ENCODE measurements around the gene SLC41A2.
A peak's percentile ranks its signal among the peaks of the same experiment; 100 is the strongest.
"Not testable (repeated sequence)": the region's sequence is repeated elsewhere in the genome, so short reads cannot be mapped to it uniquely, and the experiment has no call there.

Gene SLC41A2, protein sequence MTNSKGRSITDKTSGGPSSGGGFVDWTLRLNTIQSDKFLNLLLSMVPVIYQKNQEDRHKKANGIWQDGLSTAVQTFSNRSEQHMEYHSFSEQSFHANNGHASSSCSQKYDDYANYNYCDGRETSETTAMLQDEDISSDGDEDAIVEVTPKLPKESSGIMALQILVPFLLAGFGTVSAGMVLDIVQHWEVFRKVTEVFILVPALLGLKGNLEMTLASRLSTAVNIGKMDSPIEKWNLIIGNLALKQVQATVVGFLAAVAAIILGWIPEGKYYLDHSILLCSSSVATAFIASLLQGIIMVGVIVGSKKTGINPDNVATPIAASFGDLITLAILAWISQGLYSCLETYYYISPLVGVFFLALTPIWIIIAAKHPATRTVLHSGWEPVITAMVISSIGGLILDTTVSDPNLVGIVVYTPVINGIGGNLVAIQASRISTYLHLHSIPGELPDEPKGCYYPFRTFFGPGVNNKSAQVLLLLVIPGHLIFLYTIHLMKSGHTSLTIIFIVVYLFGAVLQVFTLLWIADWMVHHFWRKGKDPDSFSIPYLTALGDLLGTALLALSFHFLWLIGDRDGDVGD

DNA sequence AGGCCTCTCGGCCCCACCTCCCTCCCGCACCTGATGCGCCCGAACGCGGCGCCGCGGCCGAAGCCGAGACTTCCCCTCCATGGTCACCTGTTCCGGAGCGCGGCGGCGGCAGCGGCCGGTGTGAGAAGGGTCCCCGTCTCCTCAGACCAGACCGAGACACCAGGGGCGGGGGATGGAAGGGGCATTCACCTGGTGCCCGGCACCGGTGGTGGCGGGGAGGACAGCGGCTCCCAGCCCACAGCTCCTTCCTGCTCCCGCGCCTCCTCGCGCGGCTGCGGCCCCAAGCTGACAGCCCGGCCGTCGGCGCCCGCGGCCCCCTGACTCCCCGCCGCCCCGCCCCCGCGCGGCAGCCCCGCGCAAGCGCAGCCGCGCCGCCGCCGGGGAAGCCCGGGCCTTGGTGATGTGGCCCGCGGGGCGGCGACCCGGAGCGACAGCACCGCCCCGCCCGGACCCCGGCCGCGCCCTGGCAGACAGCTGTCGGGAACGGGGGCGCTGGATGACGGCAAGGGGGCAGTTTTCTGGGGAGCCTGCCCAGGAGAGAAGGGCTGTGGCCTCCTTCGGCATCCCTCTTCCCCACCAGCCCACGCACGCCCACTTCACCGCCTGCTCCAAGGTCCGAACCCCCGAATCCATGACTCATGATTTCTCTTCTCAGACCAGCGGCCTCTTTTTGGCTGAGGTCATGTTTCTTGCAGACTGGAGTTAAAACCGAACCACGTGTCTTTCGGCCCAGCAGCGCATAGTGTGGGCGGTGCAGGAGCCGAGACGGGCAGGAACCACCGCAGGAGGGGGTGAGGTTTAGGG lies at the start of gene SLC41A2:
TSS of gene SLC41A2 (minus strand) at position 290 of the 804 bp plus-strand sequence. CDS start 29,763 bp downstream, outside the sequence.
- peak; percentile 85 for DNase-seq

GRCh38 chr12:105001476-105001875 lies 43.4 kb upstream of the SLC41A2 start:
- no peak for DNase-seq

DNA sequence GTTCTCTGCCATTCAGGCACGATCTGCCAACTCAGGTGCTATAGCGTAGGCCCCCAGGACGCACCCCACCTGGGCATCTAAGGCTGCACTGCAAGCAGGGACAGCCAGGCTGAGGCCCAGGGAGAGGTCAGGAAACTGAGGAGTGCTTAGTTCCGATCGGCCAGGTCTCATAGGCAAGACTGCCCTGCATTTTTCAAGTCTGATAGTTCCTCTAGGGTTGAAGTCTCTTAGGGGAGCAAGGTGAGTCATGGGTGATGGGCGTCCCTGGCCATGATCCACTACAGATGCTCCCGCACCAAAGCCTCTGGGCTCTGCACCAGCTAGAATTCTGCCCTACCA lies 41.2 kb upstream of the SLC41A2 start:
- no peak for DNase-seq

DNA sequence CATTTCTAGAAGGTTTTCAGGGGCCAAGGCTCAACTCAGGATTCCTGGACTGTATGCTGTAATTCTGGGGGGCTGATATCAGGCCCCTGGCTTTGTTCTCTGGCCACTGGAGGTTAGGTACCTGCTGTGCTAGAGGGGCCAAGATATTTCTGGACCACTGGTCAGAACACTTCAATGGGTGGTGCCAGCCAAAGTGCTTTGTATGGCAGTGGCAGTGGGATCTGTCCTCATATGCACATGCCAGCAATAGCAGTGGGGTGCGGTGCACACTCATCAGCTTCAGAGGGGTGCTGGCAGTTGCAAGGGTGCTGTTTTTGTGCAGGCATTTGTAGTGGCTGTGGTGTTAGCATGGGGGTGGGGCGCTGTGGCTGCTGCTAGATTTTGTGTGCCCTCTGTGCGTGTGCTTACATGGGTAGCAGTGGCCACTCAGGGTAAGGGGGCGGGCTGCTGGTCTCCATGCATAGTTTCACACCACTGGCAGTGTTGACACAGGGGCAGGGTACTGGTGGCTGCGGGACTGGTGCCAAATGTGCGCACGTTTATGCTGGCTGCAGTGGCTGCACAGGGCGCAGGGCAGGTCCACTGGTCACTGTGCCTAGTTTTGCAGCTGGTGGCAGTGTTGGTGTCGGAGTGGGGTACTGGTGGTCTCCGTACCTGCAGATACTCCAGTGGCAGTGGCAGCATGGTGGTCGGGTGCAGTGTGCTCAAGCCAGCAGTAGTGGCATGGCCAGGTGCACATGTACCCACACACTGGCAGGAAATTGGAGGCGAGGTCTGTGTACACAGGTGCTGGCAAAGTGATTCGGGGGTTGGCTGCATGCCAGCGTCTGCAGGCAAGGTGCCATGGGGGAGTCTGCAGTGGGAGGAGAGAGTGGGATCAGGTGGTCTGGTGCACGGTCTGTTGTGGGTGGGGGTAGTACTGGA lies 40.6 kb upstream of the SLC41A2 start:
- DNase-seq, result no peak

GRCh38 chr12:104997541-104997940 lies 39.5 kb upstream of the SLC41A2 start:
- DNase-seq, result no peak

DNA sequence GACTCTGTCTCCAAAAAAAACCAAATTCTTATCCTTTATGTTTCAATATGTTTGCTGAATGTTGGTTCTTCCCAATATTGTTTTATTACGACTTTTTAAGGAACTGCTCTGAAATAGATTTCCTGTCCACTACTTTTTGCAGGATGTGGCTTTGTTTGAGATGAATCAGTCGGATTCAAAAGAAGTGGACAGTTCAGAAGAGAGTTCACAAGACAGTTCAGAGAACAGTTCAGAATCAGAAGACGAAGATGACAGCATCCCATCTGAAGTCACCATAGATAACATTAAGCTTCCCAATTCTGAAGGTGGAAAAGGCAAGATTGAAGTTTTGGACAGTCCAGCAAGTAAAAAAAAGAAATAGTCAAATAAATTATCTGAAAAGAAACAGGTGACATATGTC lies 36.2 kb upstream of the SLC41A2 start:
- DNase-seq, result no peak

- DNase-seq, result no peak
Observed at GRCh38 chr12:104991565-104992128, 33.6 kb upstream of the SLC41A2 start.

DNA sequence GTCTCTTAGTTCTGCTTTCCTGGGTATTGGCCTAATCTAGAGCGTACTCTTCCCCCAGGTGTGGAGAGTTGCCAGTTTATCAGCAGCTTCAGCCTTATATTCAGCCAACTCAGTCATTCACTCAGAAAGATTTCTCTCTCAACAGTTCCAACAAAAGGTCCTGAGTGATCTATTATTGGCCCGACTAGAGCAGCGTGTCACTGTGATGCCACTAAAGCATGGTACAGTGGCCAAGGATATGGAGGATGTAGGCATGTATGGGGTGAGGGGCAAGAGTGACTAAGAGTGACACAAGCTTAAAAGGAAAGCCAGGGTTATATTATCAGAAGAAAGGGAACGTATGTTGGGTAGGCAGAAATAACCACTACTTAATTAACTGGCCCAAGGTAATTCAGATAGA lies 32.9 kb upstream of the SLC41A2 start:
- no peak for DNase-seq

GRCh38 chr12:104986022-104986941 lies 28.2 kb upstream of the SLC41A2 start, which contains the start of gene NOPCHAP1:
Gene NOPCHAP1, plus strand, starts transcription at chr12:104986316. Its CDS starts 37 bp downstream, at chr12:104986353.
- DNase-seq, result peak; percentile 96

DNA sequence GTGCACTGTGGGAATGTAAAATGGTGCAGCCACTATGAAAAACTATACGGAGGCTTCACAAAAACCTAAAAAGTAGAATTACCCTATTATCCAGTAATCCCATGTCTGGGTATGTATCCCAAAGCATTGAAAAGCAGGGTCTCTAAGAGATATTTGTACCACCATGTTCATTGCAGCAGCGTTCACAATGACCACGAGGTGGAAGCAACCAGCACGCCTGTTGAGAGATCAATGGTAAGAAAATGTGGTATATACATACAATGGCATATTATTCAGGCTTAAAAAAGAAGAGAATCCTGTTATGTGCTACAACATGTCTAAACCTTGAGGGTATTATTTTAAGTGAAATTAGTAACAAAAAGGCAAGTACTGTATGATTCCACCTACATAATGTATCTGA lies 27.1 kb upstream of the SLC41A2 start:
- no peak for DNase-seq

DNA sequence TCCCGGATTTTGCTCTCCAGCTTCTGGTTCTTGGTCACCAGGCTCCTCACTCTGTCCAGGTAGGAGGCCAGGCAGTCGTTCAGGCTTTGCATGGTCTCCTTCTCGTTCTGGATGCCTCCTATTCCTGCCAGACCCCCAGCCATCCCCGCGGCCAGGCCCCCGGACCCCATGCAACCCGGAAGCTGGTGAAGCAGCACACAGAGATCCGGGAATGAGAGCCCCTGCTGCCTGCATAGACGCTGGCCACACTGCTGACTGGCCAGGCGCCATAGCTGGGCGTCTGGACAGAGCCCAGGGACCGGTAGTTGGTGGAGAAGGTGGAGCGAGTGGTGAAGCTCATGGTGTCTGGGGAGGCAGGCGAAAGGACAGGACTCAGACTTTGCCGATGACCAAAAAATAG lies 19.6 kb upstream of the SLC41A2 start:
- DNase-seq, result not testable (repeated sequence)

DNA sequence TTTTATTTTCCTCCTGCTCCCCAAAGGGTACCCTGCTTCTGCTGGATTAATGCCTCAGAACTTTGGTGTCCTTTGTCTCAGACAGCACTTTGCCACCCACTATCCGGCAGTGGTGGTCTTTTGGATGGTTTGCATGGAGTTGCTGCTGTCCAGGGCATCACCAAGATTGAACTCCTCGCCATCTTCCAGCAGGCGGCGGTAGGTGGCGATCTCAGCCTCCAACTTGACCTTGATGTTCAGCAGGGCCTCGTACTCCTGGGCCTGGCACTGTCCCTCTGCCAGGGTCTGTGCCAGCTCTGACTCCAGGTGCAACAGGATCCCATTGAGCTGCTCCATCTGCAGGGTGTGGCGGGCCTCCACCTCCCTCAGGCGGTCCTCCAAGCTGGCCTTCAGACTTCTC lies 18.6 kb upstream of the SLC41A2 start:
- DNase-seq, result no peak

DNA sequence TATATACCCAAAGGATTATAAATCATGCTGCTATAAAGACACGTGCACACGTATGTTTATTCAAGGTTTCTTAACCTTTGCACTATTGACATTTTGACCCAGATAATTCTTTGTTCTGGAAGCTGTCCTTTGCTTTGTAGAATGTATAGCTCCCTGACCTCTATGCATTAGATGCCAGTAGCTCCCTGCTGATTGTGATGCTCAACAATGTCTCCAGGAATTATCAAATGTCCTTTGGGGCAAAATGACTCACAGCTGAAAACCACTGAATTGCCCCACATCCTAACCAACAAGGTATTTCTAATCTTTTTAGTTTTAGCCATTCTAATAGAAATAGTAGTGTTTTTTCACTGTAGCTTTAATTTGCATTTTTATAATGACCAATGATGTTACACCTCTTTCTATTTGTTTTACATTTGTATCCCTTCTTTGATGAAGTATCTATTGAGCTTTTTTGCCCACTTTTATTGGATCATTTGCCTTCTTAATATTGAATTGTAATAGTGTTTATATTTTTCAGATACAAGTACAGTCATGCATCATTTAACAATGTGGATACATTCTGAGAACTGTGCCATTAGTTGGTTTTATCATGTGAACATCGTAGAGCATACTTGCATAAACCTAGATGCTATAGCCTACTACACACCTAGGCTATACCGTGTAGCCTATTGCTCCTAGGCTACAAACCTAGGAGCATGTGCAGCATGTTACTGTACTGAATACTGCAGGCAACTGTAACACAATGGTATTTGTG lies 17.7 kb upstream of the SLC41A2 start:
- DNase-seq, result no peak

DNA sequence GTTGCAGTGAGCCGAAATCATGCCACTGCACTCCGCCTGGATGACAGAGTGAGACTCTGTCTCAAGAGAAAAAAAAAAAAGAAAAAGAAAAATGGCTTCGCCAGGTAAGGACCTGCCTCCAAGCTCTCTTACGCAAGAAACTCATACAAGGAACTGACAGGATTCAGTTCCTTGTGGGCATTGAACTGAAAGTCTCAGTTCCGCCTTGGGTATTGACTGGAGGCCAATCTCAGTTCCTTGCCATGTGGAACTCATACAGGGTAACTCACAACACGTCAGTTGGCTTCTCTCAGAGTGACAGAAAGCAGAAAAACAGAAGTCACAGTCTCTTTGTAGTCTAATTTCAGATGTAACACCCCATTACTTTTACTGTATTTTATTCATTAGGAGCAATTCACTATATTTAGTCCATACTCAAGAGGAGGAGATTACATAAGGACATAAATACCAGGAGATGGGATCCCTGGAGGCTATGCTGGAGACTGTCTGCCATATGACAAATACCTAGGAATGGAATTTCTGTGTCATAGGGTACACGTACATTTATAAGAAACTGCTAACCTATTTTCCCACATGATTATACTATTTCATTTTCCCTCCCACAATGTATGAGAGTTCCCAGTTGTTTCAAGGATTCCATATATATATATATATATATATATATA lies 16.7 kb upstream of the SLC41A2 start:
- DNase-seq, result no peak

DNA sequence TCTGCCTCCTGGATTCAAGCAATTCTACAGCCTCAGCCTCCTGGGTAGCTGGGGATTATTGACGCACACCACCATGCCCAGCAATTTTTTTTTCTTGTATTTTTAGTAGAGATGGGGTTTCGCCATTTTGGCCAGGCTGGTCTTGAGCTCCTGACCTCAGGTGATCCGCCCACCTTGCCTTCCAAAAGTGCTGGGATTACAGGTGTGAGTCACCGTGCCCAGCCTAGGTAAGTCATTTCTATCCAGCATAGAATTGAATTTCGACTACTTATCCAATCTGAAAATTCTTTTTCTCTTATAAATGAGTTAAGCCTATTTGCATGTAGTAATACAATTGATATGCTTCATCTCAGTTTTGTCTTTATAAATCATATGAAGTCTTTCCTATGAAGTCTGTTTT lies 15.2 kb upstream of the SLC41A2 start:
- no peak for DNase-seq

DNA sequence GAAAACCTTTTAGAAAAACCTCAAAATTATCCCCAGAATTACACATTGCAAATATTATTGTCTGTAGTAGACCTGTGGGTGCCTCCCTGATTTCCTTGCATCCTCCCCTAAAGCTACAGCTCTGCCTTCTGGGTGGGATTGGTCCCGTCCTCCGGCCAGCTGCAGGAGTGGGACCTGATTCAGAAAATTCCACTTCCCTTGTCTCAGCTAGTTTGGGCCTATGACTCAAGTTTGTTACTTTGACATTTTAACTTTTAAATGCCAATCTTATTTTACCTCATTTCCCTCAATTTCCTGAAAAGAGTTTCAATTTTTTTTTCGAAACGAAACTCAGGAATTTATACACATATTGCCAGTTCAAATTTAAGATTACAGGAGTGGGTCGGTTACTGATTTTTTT lies 13.2 kb upstream of the SLC41A2 start:
- no peak for DNase-seq

GRCh38 chr12:104969343-104969742 lies 11.3 kb upstream of the SLC41A2 start:
- DNase-seq, result no peak

GRCh38 chr12:104966677-104967076 lies 8.6 kb upstream of the SLC41A2 start:
- no peak for DNase-seq

- no peak for DNase-seq
Observed at GRCh38 chr12:104964856-104965205, 6.7 kb upstream of the SLC41A2 start.
